Right ventricle myocardium inferior (tissue), 1 donor: ENCODE measurements around the gene PBX1. TPM values are rescaled to one million over a fixed set of nuclear protein-coding genes. Genes with fewer than 3 reads are reported as not detected.
A peak's percentile ranks its signal among the peaks of the same experiment; 100 is the strongest.

ENCODE experiments used
- ATAC-seq: fragments of 200-7000 bp; cut with Tn5 transposase; one replicate; pipeline ENCODE4 v1.9.1; 2020; ENCODE audit warnings: mild to moderate bottlenecking, moderate library complexity
- DNase-seq: peaks from one replicate; pipeline ENCODE4 v3.0.0; 2021; ENCODE audit errors: missing footprints
- intact Hi-C: fragments of 100-400 bp; cut with DNase I; formaldehyde crosslinking; loops from one replicate; pipeline ENCODE4 v1.11.0; 2022
- total RNA-seq: library from RNA; stranded (reverse); fragmentation: NEBNext Ultra II Directional; extraction: Animal tissue kit (Norgen Biotek cat#: 25700); gene quantifications from one replicate; pipeline ENCODE4 v1.2.1, GENCODE V29; 2021
- donor health status: DM: no; HTN: yes; CAD: no; lungs with severe emphysema.

Gene PBX1
- total RNA-seq, 1 donor from 2014 or later = 78.8 TPM

GRCh38 chr1:164562061-164562460 lies 3.1 kb downstream of the PBX1 start:
- ATAC-seq (no peak), DNase-seq (no peak)
- intact Hi-C loops = loop anchor here (2.0 to 5.0 kb wide), 3 partner anchors 50 to 225 kb away; no protein-coding TSS in a partner anchor

GRCh38 chr1:164562511-164562910 lies 3.5 kb downstream of the PBX1 start:
- ATAC-seq = no peak
- intact Hi-C loops = loop anchor here (2.0 to 5.0 kb wide), 3 partner anchors 50 to 224 kb away; no protein-coding TSS in a partner anchor
- no peak for DNase-seq

- intact Hi-C loops = loop anchor here (2.0 to 5.0 kb wide), 3 partner anchors 49 to 224 kb away; no protein-coding TSS in a partner anchor
- no peak for DNase-seq
- ATAC-seq = no peak
Observed at GRCh38 chr1:164562947-164563520, 4.0 kb downstream of the PBX1 start.

- DNase-seq = no peak
- intact Hi-C loops = loop anchor here (2.0 to 5.0 kb wide), 3 partner anchors 48 to 223 kb away; no protein-coding TSS in a partner anchor
- no peak for ATAC-seq
Observed at GRCh38 chr1:164563721-164564360, 4.9 kb downstream of the PBX1 start.

GRCh38 chr1:164564378-164564777 lies 5.4 kb downstream of the PBX1 start:
- ATAC-seq = no peak

GRCh38 chr1:164565357-164565756 lies 6.4 kb downstream of the PBX1 start:
- DNase-seq (no peak), ATAC-seq (no peak)
- intact Hi-C loops = no loop called here

More at GRCh38 chr1:164564378-164564777, 5.4 kb downstream of the PBX1 start:
- intact Hi-C loops = loop anchor here (5.0 kb wide), 2 partner anchors 48 to 143 kb away; no protein-coding TSS in a partner anchor
- no peak for DNase-seq

GRCh38 chr1:164567774-164568173 lies 8.8 kb downstream of the PBX1 start:
- intact Hi-C loops = no loop called here
- no peak for ATAC-seq
- DNase-seq = no peak

- no peak for DNase-seq
Observed at GRCh38 chr1:164569241-164569640, 10.3 kb downstream of the PBX1 start.

GRCh38 chr1:164569866-164570265 lies 10.9 kb downstream of the PBX1 start:
- intact Hi-C loops = no loop called here
- DNase-seq (no peak), ATAC-seq (peak; percentile 45)

More at GRCh38 chr1:164569241-164569640, 10.3 kb downstream of the PBX1 start:
- intact Hi-C loops = no loop called here
- peak; percentile 21 for ATAC-seq

GRCh38 chr1:164571333-164571732 lies 12.3 kb downstream of the PBX1 start:
- intact Hi-C loops = no loop called here
- no peak for ATAC-seq
- DNase-seq = no peak

GRCh38 chr1:164575356-164575886 lies 16.4 kb downstream of the PBX1 start:
- ATAC-seq (no peak), DNase-seq (no peak)
- intact Hi-C loops = loop anchor here (5.0 kb wide), 1 partner anchor 37 kb away; no protein-coding TSS in a partner anchor

GRCh38 chr1:164576291-164577271 lies 17.6 kb downstream of the PBX1 start:
- intact Hi-C loops = loop anchor here (5.0 kb wide), 1 partner anchor 36 kb away; no protein-coding TSS in a partner anchor
- DNase-seq = no peak
- ATAC-seq = peak; percentile 76

GRCh38 chr1:164577291-164577690 lies 18.3 kb downstream of the PBX1 start:
- DNase-seq = no peak
- intact Hi-C loops = loop anchor here (5.0 kb wide), 1 partner anchor 35 kb away; no protein-coding TSS in a partner anchor
- no peak for ATAC-seq

- ATAC-seq (no peak), DNase-seq (no peak)
- intact Hi-C loops = loop anchor here (5.0 kb wide), 1 partner anchor 34 kb away; no protein-coding TSS in a partner anchor
Observed at GRCh38 chr1:164578479-164579200, 19.7 kb downstream of the PBX1 start.

GRCh38 chr1:164579381-164579780 lies 20.4 kb downstream of the PBX1 start:
- DNase-seq = no peak
- no peak for ATAC-seq

GRCh38 chr1:164581762-164582161 lies 22.8 kb downstream of the PBX1 start:
- intact Hi-C loops = no loop called here
- DNase-seq (no peak), ATAC-seq (no peak)

More at GRCh38 chr1:164579381-164579780, 20.4 kb downstream of the PBX1 start:
- intact Hi-C loops = loop anchor here (5.0 kb wide), 1 partner anchor 33 kb away; no protein-coding TSS in a partner anchor

GRCh38 chr1:164583196-164583595 lies 24.2 kb downstream of the PBX1 start:
- intact Hi-C loops = no loop called here
- no peak for DNase-seq
- ATAC-seq = no peak
